Duodenal mucosa (tissue), 2 donors: ENCODE data around the gene CFAP61.

Experiments used
- H3K27ac ChIP-seq: one replicate; pipeline ENCODE4 v1.7.0; 2013; ENCODE audit warnings: low read depth, low read length
- H3K27me3 ChIP-seq, 2 donors: one replicate each; pipeline ENCODE4 v1.7.0; 2013; ENCODE audit warnings: low read length in 2 of 2, control low read depth in 1 of 2; ENCODE audit not compliant: insufficient read depth in 2 of 2, control insufficient read depth in 1 of 2
- H3K36me3 ChIP-seq, 2 donors: one replicate each; pipeline ENCODE4 v1.7.0; 2013; ENCODE audit warnings: low read length in 2 of 2, control low read depth in 1 of 2; ENCODE audit not compliant: insufficient read depth in 2 of 2, control insufficient read depth in 1 of 2
- H3K4me1 ChIP-seq, 2 donors: one replicate each; pipeline ENCODE4 v1.7.0; 2013; ENCODE audit warnings: low read length in 2 of 2, control low read depth in 1 of 2; ENCODE audit not compliant: insufficient read depth in 2 of 2, control insufficient read depth in 1 of 2
- H3K4me3 ChIP-seq, 2 donors: one replicate each; pipeline ENCODE4 v1.7.0; 2013; ENCODE audit warnings: low read length in 2 of 2, low read depth in 1 of 2
- H3K9ac ChIP-seq, 2 donors: one replicate each; pipeline ENCODE4 v1.7.0; 2013; ENCODE audit warnings: low read length in 2 of 2, low read depth in 1 of 2
- H3K9me3 ChIP-seq, 2 donors: one replicate each; pipeline ENCODE4 v1.7.0; 2013; ENCODE audit warnings: low read length in 2 of 2, control low read depth in 1 of 2; ENCODE audit not compliant: control insufficient read depth in 1 of 2

CFAP61 gene

DNA sequence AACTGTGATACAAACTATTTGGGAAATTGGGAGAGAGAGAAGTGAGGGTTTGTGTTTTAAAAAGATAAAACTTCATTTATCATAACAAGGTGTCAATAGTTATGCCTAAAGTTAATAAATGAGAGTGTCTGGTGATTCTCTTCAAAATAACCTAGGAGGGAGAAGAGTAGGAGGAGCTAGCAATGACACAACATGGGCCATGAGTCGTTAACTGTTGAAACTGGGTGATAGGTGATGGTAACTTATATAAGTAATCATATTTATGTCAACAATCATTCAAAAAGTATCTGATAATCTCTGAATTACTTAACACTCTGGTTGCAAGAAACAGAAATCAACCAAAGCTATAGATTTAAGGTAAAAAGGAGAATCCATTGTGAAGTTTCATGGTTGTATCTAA is 268.8 kb downstream of the CFAP61 start:
- Histone ChIP-seq H3K36me3 (no peaks in the 10 kb centered on the region), H3K4me1 (no peaks in the 10 kb centered on the region), H3K9me3 (no peaks in the 10 kb centered on the region), H3K4me3 (no peak overlapping the region), H3K27me3 (no peaks in the 10 kb centered on the region), H3K27ac (no peak overlapping the region), H3K9ac (no peak overlapping the region)

DNA sequence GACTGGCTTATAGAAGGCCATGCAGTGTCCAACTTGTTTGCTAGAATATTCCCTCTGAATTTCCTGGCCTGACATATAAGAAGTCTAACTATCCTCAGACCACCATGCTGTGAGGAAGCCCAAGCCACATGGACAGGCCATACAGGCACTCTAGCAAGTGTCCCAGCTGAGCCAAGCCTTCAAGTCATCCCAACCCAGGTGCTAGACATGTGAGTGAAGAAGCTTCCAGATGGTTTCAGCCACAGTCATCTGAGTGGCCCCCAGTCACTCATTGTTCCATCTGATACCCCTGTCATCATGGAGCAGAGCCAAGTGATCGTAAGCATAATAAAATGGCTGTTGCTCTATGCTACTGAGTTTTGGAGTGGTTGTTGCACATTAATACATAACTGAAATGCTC is 269.6 kb downstream of the CFAP61 start:
- Histone ChIP-seq H3K36me3 (no peaks in the 10 kb centered on the region), H3K9ac (no peak overlapping the region), H3K4me1 (no peaks in the 10 kb centered on the region)

DNA sequence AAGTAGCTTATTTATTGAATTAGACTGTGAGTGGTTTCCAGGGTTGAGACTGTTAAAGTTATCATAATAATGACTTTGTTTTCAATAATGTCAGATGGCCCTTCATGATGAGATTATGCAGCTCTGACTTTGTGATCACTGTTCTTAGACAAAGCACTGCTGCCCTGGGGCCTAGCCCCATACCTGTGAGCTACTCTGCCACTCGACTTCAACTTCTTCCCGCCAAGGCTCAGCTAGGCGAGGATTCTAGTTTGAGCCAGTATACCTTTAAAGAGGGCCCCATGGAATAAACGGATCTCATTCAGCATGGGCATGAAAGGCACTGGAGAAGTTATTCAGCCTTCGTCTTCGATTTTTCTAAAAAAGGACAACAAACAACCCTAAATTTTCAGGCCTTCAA is 270.6 kb downstream of the CFAP61 start:
- H3K9me3 ChIP-seq: no peaks in the 10 kb centered on the region
- no peaks in the 10 kb centered on the region for H3K27me3 ChIP-seq
- H3K4me3 ChIP-seq: no peak overlapping the region
- no peaks in the 10 kb centered on the region for H3K36me3 ChIP-seq
- no peak overlapping the region for H3K27ac ChIP-seq
- no peak overlapping the region for H3K9ac ChIP-seq
- H3K4me1 ChIP-seq: no peaks in the 10 kb centered on the region

More for the DNA sequence above, 269.6 kb downstream of the CFAP61 start:
- Histone ChIP-seq H3K4me3 (no peak overlapping the region), H3K27me3 (no peaks in the 10 kb centered on the region), H3K27ac (no peak overlapping the region), H3K9me3 (no peaks in the 10 kb centered on the region)

DNA sequence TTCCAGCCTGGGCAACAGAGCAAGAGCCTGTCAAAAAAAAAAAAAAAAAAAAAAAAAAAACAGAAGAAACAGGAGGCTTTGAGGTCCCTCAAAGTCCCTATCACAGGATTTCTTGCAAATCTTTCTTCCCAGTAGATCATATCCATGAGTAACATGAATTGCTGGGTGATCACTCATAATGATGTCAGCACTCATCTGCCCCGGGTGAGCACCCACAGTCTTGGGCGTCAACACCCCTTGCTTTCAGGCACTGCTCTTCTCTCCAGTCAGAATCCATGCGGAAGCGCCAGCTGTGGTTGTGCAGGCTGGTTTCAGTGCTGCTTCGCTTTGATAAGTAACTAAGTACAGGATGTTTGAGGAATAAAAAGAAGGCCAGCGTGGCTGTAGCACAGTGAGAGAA is 275.4 kb downstream of the CFAP61 start:
- H3K27ac ChIP-seq: no peak overlapping the region
- no peak overlapping the region for H3K4me3 ChIP-seq
- no peak overlapping the region for H3K9ac ChIP-seq
- H3K27me3 ChIP-seq: no peaks in the 10 kb centered on the region
- no peaks in the 10 kb centered on the region for H3K9me3 ChIP-seq
- no peaks in the 10 kb centered on the region for H3K4me1 ChIP-seq
- H3K36me3 ChIP-seq: no peaks in the 10 kb centered on the region

DNA sequence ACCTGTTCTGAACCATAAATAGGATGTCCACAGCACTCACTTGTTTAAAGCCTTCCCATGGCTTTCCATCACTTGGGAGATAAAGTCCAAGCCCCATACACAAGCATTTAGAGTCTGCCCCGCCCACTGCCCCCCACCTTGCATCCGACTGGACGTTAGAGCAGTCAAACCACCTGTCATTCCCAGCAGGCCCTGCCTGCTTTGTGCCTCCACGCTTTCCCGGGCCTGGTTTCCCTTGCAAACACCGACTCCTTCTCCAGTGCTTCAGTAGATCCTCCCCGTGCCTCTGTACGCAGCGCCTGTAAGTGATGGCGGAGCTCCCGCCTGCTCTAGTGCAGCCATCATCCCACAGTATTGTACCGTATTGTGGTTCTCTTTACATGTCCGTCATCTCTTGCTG is 277.2 kb downstream of the CFAP61 start:
- Histone ChIP-seq H3K9me3 (no peaks in the 10 kb centered on the region), H3K36me3 (no peaks in the 10 kb centered on the region), H3K27me3 (no peaks in the 10 kb centered on the region), H3K27ac (no peak overlapping the region), H3K4me1 (no peaks in the 10 kb centered on the region), H3K4me3 (no peak overlapping the region), H3K9ac (no peak overlapping the region)

DNA sequence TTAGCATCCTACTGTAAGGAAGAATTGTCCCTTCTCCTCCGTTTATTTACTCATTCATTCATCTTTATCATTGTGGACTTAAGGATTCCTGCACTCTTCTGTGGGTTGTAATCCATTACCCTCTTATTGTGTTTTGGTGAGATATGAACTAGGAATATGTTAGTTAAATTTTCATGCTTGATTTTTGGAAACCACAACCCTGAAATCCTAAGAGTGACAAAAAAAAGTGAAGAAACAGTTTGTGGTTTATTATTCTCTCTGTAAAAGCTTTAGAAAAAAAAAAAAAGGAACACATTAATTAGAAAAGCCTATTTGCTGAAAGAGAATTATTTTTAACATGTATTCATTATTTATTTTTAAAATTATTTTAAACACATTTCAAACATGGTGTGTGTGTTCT is 278.8 kb downstream of the CFAP61 start:
- Histone ChIP-seq H3K4me1 (no peaks in the 10 kb centered on the region), H3K9ac (no peak overlapping the region), H3K9me3 (no peaks in the 10 kb centered on the region), H3K27ac (no peak overlapping the region), H3K4me3 (no peak overlapping the region), H3K27me3 (no peaks in the 10 kb centered on the region), H3K36me3 (no peaks in the 10 kb centered on the region)

DNA sequence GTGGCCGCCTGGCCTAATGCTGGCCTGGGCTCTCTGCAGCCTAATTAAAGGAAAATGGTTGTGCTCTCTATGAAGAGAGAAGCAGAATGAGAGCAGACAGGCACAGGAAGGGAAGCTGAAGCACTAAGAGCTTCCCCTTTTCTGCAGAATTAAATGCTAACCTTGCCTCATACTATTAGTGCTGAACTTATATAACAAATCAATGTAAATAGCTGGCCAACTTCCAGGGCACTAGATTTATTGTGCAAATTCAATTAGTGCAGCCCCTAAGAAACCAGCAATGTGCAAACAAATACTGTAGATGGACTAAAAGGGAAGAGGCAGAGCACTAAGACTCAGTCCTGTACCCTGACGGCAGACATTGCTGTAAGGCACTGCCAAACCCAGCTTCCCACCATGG is 279.5 kb downstream of the CFAP61 start:
- Histone ChIP-seq H3K9ac (no peak overlapping the region), H3K27me3 (no peaks in the 10 kb centered on the region), H3K9me3 (no peaks in the 10 kb centered on the region), H3K36me3 (no peaks in the 10 kb centered on the region), H3K4me3 (no peak overlapping the region), H3K27ac (no peak overlapping the region), H3K4me1 (no peaks in the 10 kb centered on the region)

GRCh38 chr20:20333866-20334265 is 281.5 kb downstream of the CFAP61 start:
- Histone ChIP-seq H3K36me3 (no peaks in the 10 kb centered on the region), H3K9me3 (no peaks in the 10 kb centered on the region), H3K4me3 (no peak overlapping the region), H3K27me3 (no peaks in the 10 kb centered on the region), H3K4me1 (no peaks in the 10 kb centered on the region), H3K27ac (no peak overlapping the region), H3K9ac (no peak overlapping the region)

GRCh38 chr20:20334489-20334888 is 282.2 kb downstream of the CFAP61 start:
- Histone ChIP-seq H3K27ac (no peak overlapping the region), H3K27me3 (no peaks in the 10 kb centered on the region), H3K4me1 (no peaks in the 10 kb centered on the region), H3K4me3 (no peak overlapping the region), H3K36me3 (no peaks in the 10 kb centered on the region), H3K9me3 (no peaks in the 10 kb centered on the region), H3K9ac (no peak overlapping the region)

- no peak overlapping the region for H3K9ac ChIP-seq
- H3K27me3 ChIP-seq: peaks cover 0 to 4% of the 10 kb centered on the region in 2 donors
- no peaks in the 10 kb centered on the region for H3K4me1 ChIP-seq
- H3K9me3 ChIP-seq: no peaks in the 10 kb centered on the region
- no peak overlapping the region for H3K27ac ChIP-seq
- no peak overlapping the region for H3K4me3 ChIP-seq
- H3K36me3 ChIP-seq: no peaks in the 10 kb centered on the region
Observed at GRCh38 chr20:20338133-20338730, 285.9 kb downstream of the CFAP61 start.

- Histone ChIP-seq H3K4me1 (no peaks in the 10 kb centered on the region), H3K9ac (no peak overlapping the region), H3K4me3 (no peak overlapping the region), H3K27ac (no peak overlapping the region), H3K9me3 (no peaks in the 10 kb centered on the region), H3K27me3 (peaks cover 0 to 4% of the 10 kb centered on the region in 2 donors), H3K36me3 (no peaks in the 10 kb centered on the region)
Observed at GRCh38 chr20:20340443-20340842, 288.1 kb downstream of the CFAP61 start.
